Keratinocyte (primary cell): ENCODE data around the gene ADAMTS2.

Source experiments
- CTCF ChIP-seq, 3 experiments: IDR thresholded peaks in 1 of 3; conservative IDR thresholded peaks in 1 of 3; optimal IDR thresholded peaks in 1 of 3; 2 replicates in 2 of 3; 3 replicates in 1 of 3; pipeline versions ENCODE3 to v1.5.1; 2011; ENCODE audit warnings: low read length in 3 of 3, mild to moderate bottlenecking in 3 of 3, moderate library complexity in 2 of 3, control low read depth in 1 of 3, inconsistent platforms in 1 of 3; ENCODE audit not compliant: insufficient read depth in 2 of 3; ENCODE audit errors: extremely low read depth in 1 of 3
- EZH2 ChIP-seq: IDR thresholded peaks from one replicate; pipeline ENCODE4 v1.6.1; 2012; ENCODE audit warnings: inconsistent platforms, mild to moderate bottlenecking, low read length, moderate library complexity

- TF ChIP-seq CTCF (optimal IDR thresholded peaks at IDR 0.05 in 1 of 3, IDR thresholded peaks at IDR 0.05 in 1 of 3, conservative IDR thresholded peaks at IDR 0.05 in 1 of 3; ENCODE audit: extremely low read depth in 1 of 3, insufficient read depth in 2 of 3, low read length in 3 of 3) (no peak), EZH2 (no peak)
These were observed 140.0 kb downstream of the ADAMTS2 start for GRCh38 chr5:179205277-179205676.
